Effector memory CD8-positive, alpha-beta T cell (primary cell): ENCODE measurements around the gene APPL1.
"Not testable (repeated sequence)": the region's sequence is repeated elsewhere in the genome, so short reads cannot be mapped to it uniquely, and the experiment has no call there.

Experiments used
- ATAC-seq: fragments of 150-1000 bp; cut with Tn5 transposase; replicated peaks from 2 replicates; pipeline ENCODE4 v1.10.0; 2021; ENCODE audit warnings: mild to moderate bottlenecking, moderate library complexity
- DNase-seq, 3 experiments: peaks; one replicate each; pipeline ENCODE4 v3.0.0; 2021
- H3K27ac Mint-ChIP-seq, 2 donors: one replicate each; pipeline ENCODE4 v1.8.0; 2022; ENCODE audit warnings: mild to moderate bottlenecking in 2 of 2, mixed read lengths in 2 of 2, moderate library complexity in 2 of 2
- H3K27me3 Mint-ChIP-seq, 2 donors: one replicate each; pipeline ENCODE4 v1.8.0; 2022; ENCODE audit warnings: mixed read lengths in 2 of 2
- H3K36me3 Mint-ChIP-seq: one replicate; pipeline ENCODE4 v1.8.0; 2022; ENCODE audit warnings: mild to moderate bottlenecking, moderate library complexity, mixed read lengths; ENCODE audit not compliant: insufficient read depth
- H3K4me1 Mint-ChIP-seq, 2 donors: one replicate each; pipeline ENCODE4 v1.8.0; 2022; ENCODE audit warnings: low read depth in 2 of 2, mixed read lengths in 2 of 2
- H3K4me3 Mint-ChIP-seq, 2 donors: one replicate each; pipeline ENCODE4 v1.8.0; 2022; ENCODE audit warnings: mild to moderate bottlenecking in 2 of 2, mixed read lengths in 2 of 2, moderate library complexity in 2 of 2
- H3K9me3 Mint-ChIP-seq, 2 donors: one replicate each; pipeline ENCODE4 v1.8.0; 2022; ENCODE audit warnings: mixed read lengths in 2 of 2

APPL1 gene

DNA sequence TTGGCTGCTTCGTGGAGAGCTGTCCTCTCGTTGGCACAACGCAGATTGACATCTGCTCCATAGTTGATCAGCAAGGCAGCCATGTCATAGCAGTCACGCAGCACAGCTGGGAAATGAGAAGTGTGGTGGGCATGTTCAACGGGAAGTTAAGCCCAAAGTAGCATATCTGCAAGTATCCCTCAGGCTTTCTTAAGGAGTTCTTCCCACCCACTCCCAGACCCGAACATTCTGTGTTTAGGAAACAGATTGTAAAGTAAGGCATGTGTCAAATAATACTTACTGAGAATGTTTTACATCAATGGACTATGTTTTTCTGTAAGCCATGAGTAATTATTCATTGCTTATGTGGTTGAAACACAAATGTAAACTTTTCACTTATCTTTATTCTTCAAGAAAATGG, 55.8 kb downstream of the APPL1 start:
- peaks cover 0 to 19% of the 10 kb centered on the region in 2 donors for H3K27me3 Mint-ChIP-seq
- no peaks in the 10 kb centered on the region for H3K36me3 Mint-ChIP-seq
- DNase-seq (no peak), ATAC-seq (no peak)
- H3K27ac Mint-ChIP-seq = no peak overlapping the region
- H3K9me3 Mint-ChIP-seq = no peaks in the 10 kb centered on the region
- no peaks in the 10 kb centered on the region for H3K4me1 Mint-ChIP-seq
- no peak overlapping the region for H3K4me3 Mint-ChIP-seq

GRCh38 chr3:57287205-57287604, 59.7 kb downstream of the APPL1 start:
- no peak for DNase-seq
- H3K27ac Mint-ChIP-seq = no peak overlapping the region
- ATAC-seq = no peak
- H3K36me3 Mint-ChIP-seq = no peaks in the 10 kb centered on the region
- no peak overlapping the region for H3K4me3 Mint-ChIP-seq
- no peaks in the 10 kb centered on the region for H3K4me1 Mint-ChIP-seq
- H3K27me3 Mint-ChIP-seq = peaks cover 18 to 32% of the 10 kb centered on the region in 2 donors
- no peaks in the 10 kb centered on the region for H3K9me3 Mint-ChIP-seq

DNA sequence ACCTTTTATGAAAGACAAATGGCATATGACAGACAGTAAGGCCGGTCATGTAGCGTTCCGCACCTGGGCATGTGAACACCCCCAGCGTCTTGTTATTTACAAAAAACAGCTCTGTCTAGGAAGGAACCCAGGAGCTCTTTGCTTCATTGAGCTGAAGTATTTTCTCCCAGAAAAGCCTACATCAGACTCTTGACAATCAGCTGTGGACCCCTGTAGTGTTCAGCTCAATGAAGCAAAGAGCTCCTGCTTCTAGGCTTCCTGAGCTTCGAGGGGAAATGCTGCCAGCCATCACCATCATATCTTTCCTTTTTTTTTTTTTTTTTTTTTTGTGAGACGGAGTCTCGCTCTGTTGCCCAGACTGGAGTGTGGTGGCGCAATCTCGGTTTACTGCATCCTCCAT, 60.9 kb downstream of the APPL1 start:
- ATAC-seq = no peak
- no peaks in the 10 kb centered on the region for H3K9me3 Mint-ChIP-seq
- peaks cover 25 to 37% of the 10 kb centered on the region in 2 donors for H3K27me3 Mint-ChIP-seq
- H3K4me1 Mint-ChIP-seq = no peaks in the 10 kb centered on the region
- DNase-seq = no peak
- no peak overlapping the region for H3K27ac Mint-ChIP-seq
- no peak overlapping the region for H3K4me3 Mint-ChIP-seq
- no peaks in the 10 kb centered on the region for H3K36me3 Mint-ChIP-seq

- Mint-ChIP-seq H3K27ac (no peak within 1 kb of the TSS), H3K36me3 (no peaks in the 10 kb centered on the region), H3K4me3 (no peak within 1 kb of the TSS), H3K4me1 (no peaks in the 10 kb centered on the region), H3K27me3 (peaks cover 31 to 50% of the 10 kb centered on the region in 2 donors), H3K9me3 (no peaks in the 10 kb centered on the region)
- no peak for DNase-seq
- no peak for ATAC-seq
These were observed 64.8 kb downstream of the APPL1 start, which contains the start of gene ASB14 for GRCh38 chr3:57292159-57292896. Gene ASB14, minus strand, starts transcription at chr3:57292685. Its CDS starts 652 bp downstream, at chr3:57292033.

GRCh38 chr3:57292897-57293526, 65.5 kb downstream of the APPL1 start:
- H3K4me3 Mint-ChIP-seq = no peak overlapping the region

GRCh38 chr3:57298041-57298440, 70.5 kb downstream of the APPL1 start:
- no peak for DNase-seq
- Mint-ChIP-seq H3K9me3 (no peaks in the 10 kb centered on the region), H3K4me1 (no peaks in the 10 kb centered on the region), H3K27me3 (peaks cover 23 to 58% of the 10 kb centered on the region in 2 donors), H3K4me3 (no peak overlapping the region), H3K36me3 (no peaks in the 10 kb centered on the region), H3K27ac (no peak overlapping the region)
- no peak for ATAC-seq

More at GRCh38 chr3:57292897-57293526, 65.5 kb downstream of the APPL1 start:
- no peak for ATAC-seq
- no peaks in the 10 kb centered on the region for H3K36me3 Mint-ChIP-seq
- H3K27ac Mint-ChIP-seq = no peak overlapping the region
- no peak for DNase-seq
- no peaks in the 10 kb centered on the region for H3K9me3 Mint-ChIP-seq
- H3K4me1 Mint-ChIP-seq = no peaks in the 10 kb centered on the region
- H3K27me3 Mint-ChIP-seq = peaks cover 35 to 57% of the 10 kb centered on the region in 2 donors

DNA sequence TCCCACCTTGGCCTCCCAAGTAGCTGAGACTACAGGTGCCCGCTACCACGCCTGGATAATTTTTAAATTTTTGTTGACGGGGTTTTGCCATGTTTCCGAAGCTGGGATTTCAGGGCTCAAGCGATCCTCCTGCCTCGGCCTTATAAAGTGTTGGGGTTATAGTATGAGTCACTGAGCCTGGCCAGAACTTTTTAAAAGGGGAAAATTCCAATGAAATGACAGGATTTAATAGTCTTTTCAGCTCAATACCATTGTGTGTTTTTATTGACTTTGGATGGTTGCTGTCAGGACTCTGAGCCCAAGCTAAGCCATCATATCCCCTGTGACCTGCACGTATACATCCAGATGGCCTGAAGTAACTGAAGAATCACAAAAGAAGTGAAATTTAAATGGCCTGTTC, 76.0 kb downstream of the APPL1 start:
- not testable (repeated sequence) for H3K27ac Mint-ChIP-seq, H3K4me1 Mint-ChIP-seq, ATAC-seq, H3K9me3 Mint-ChIP-seq, DNase-seq, H3K4me3 Mint-ChIP-seq, H3K36me3 Mint-ChIP-seq
- peaks cover 5 to 22% of the 10 kb centered on the region in 2 donors for H3K27me3 Mint-ChIP-seq

GRCh38 chr3:57309769-57310360, 82.3 kb downstream of the APPL1 start:
- Mint-ChIP-seq H3K27me3 (peaks cover 0 to 6% of the 10 kb centered on the region in 2 donors), H3K4me3 (no peak overlapping the region), H3K27ac (no peak overlapping the region), H3K9me3 (no peaks in the 10 kb centered on the region), H3K36me3 (no peaks in the 10 kb centered on the region), H3K4me1 (no peaks in the 10 kb centered on the region)
- no peak for DNase-seq
- no peak for ATAC-seq

DNA sequence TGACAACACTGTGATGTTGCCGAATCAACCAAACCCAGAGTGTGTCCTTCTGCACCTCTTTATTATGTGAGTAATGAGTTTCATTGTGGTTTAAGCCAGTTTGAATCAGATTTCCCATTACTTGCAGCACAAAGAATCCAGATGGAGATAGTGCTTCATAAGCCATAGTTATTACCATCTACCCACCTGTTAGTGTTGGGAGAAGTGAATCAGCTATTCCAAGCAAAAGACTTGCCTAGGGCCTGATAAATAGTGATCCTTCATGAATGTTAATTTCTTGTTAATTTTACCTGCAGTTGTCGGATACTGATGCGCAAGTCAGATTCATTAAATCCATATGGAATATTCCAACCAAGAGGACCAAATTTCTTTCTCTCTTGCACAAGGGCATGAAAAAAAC, 86.7 kb downstream of the APPL1 start:
- Mint-ChIP-seq H3K9me3 (no peaks in the 10 kb centered on the region), H3K27me3 (peaks cover 38 to 42% of the 10 kb centered on the region in 2 donors), H3K4me1 (no peaks in the 10 kb centered on the region), H3K27ac (no peak overlapping the region), H3K36me3 (no peaks in the 10 kb centered on the region), H3K4me3 (no peak overlapping the region)
- ATAC-seq (no peak), DNase-seq (no peak)
